Mesenchymal stem cell (in vitro differentiated cells and primary cell): ENCODE data around the gene SMARCA4.
"Not testable (repeated sequence)": the region's sequence is repeated elsewhere in the genome, so short reads cannot be mapped to it uniquely, and the experiment has no call there.

Source experiments
- DNase-seq: peaks from one replicate; pipeline ENCODE4 v3.0.0-alpha.2; 2013
- H2AFZ ChIP-seq: one replicate; pipeline ENCODE4 v1.6.1; 2013; ENCODE audit warnings: low read depth, mild to moderate bottlenecking, control low read depth, inconsistent platforms, low read length, moderate library complexity
- H2AK5ac ChIP-seq: 2 replicates; pipeline ENCODE4 v1.6.1; 2013; ENCODE audit warnings: low read length, moderate library complexity, mild to moderate bottlenecking, inconsistent platforms; ENCODE audit not compliant: severe bottlenecking
- H2BK120ac ChIP-seq: one replicate; pipeline ENCODE4 v1.6.1; 2013; ENCODE audit warnings: low read depth, mild to moderate bottlenecking, inconsistent platforms, low read length, moderate library complexity
- H2BK12ac ChIP-seq, 2 experiments: one replicate each; pipeline ENCODE4 v1.6.1; 2013; ENCODE audit warnings: inconsistent platforms in 2 of 2, low read length in 2 of 2, mild to moderate bottlenecking in 2 of 2, moderate library complexity in 2 of 2, control low read depth in 1 of 2
- H2BK15ac ChIP-seq: one replicate; pipeline ENCODE4 v1.6.1; 2013; ENCODE audit warnings: mild to moderate bottlenecking, low read depth, inconsistent platforms; ENCODE audit not compliant: poor library complexity, severe bottlenecking
- H2BK5ac ChIP-seq: 2 replicates; pipeline ENCODE4 v1.6.1; 2013; ENCODE audit warnings: low read depth, mild to moderate bottlenecking, low read length, control low read depth, inconsistent platforms; ENCODE audit not compliant: poor library complexity, severe bottlenecking
- H3K14ac ChIP-seq, 2 experiments: one replicate each; pipeline ENCODE4 v1.6.1; 2013; ENCODE audit warnings: inconsistent platforms in 2 of 2, low read length in 2 of 2, control low read depth in 1 of 2, mild to moderate bottlenecking in 1 of 2, moderate library complexity in 1 of 2
- H3K18ac ChIP-seq, 2 experiments: one replicate each; pipeline ENCODE4 v1.6.1; 2013; ENCODE audit warnings: inconsistent platforms in 2 of 2, low read length in 2 of 2, control low read depth in 1 of 2, low read depth in 1 of 2, mild to moderate bottlenecking in 1 of 2
- H3K23ac ChIP-seq, 2 experiments: one replicate each; pipeline ENCODE4 v1.6.1; 2013; ENCODE audit warnings: inconsistent platforms in 2 of 2, low read length in 2 of 2, mild to moderate bottlenecking in 2 of 2, moderate library complexity in 2 of 2, control low read depth in 1 of 2
- H3K27ac ChIP-seq: 2 replicates; pipeline ENCODE4 v1.5.1; 2013; ENCODE audit warnings: mild to moderate bottlenecking, moderate library complexity, low read length, control low read depth, inconsistent platforms; ENCODE audit not compliant: poor library complexity, severe bottlenecking
- H3K27me3 ChIP-seq, 2 experiments: 2 replicates each; pipeline versions ENCODE4 v1.6.1 to v1.7.0; 2013; ENCODE audit warnings: low read length in 2 of 2, mild to moderate bottlenecking in 2 of 2, moderate library complexity in 2 of 2, control low read depth in 1 of 2, inconsistent platforms in 1 of 2; ENCODE audit not compliant: control insufficient read depth in 1 of 2, insufficient read depth in 1 of 2
- H3K36me3 ChIP-seq, 2 experiments: 2 replicates each; pipeline versions ENCODE4 v1.6.1 to v1.7.0; 2013; ENCODE audit warnings: low read length in 2 of 2, control low read depth in 1 of 2, inconsistent platforms in 1 of 2, low read depth in 1 of 2, mild to moderate bottlenecking in 1 of 2; ENCODE audit not compliant: insufficient read depth in 2 of 2, control insufficient read depth in 1 of 2
- H3K4ac ChIP-seq, 2 experiments: one replicate each; pipeline ENCODE4 v1.6.1; 2013; ENCODE audit warnings: inconsistent platforms in 2 of 2, low read length in 2 of 2, mild to moderate bottlenecking in 2 of 2, moderate library complexity in 2 of 2, control low read depth in 1 of 2, low read depth in 1 of 2
- H3K4me1 ChIP-seq: 2 replicates; pipeline ENCODE4 v1.6.1; 2013; ENCODE audit warnings: low read depth, low read length, control low read depth; ENCODE audit not compliant: control insufficient read depth, insufficient read depth
- H3K4me2 ChIP-seq: 2 replicates; pipeline ENCODE4 v1.6.1; 2013; ENCODE audit warnings: low read length, mild to moderate bottlenecking, inconsistent platforms; ENCODE audit not compliant: poor library complexity, severe bottlenecking
- H3K4me3 ChIP-seq, 2 experiments: 2 replicates each; pipeline versions ENCODE4 v1.5.1 to v1.7.0; 2013; ENCODE audit warnings: low read length in 2 of 2, mild to moderate bottlenecking in 2 of 2, control low read depth in 1 of 2, low read depth in 1 of 2; ENCODE audit not compliant: insufficient read depth in 1 of 2
- H3K79me1 ChIP-seq: replicated peaks from 2 replicates; pipeline ENCODE4 v1.6.1; 2013; ENCODE audit warnings: mild to moderate bottlenecking, control low read depth, low read length, inconsistent platforms; ENCODE audit not compliant: poor library complexity, severe bottlenecking
- H3K9ac ChIP-seq: 2 replicates; pipeline ENCODE4 v1.7.0; 2013; ENCODE audit warnings: mild to moderate bottlenecking, low read length, moderate library complexity
- H3K9me3 ChIP-seq: 2 replicates; pipeline ENCODE4 v1.7.0; 2013; ENCODE audit warnings: mild to moderate bottlenecking, low read length; ENCODE audit not compliant: control insufficient read depth
- H4K8ac ChIP-seq: one replicate; pipeline ENCODE4 v1.6.1; 2013; ENCODE audit warnings: inconsistent platforms, mild to moderate bottlenecking, low read length, moderate library complexity
- H4K91ac ChIP-seq: one replicate; pipeline ENCODE4 v1.6.1; 2013; ENCODE audit warnings: mild to moderate bottlenecking, low read length, inconsistent platforms
- whole genome bisulfite sequencing: methylation state at CpG from one replicate; pipeline ENCODE4 v1.1.7; 2013; ENCODE audit warnings: mixed read lengths; 5-methylcytosine and 5-hydroxymethylcytosine counted together

The SMARCA4 gene

GRCh38 chr19:10935371-10936059 lies 25.3 kb upstream of the SMARCA4 start:
- Histone ChIP-seq H3K4me3 (no peak overlapping the region), H3K14ac (no peak overlapping the region), H3K4ac (no peak overlapping the region), H3K27me3 (no peaks in the 10 kb centered on the region), H4K91ac (no peak overlapping the region), H3K9ac (no peak overlapping the region), H3K4me2 (no peak overlapping the region), H2AK5ac (no peak overlapping the region), H3K18ac (no peak overlapping the region), H3K9me3 (no peaks in the 10 kb centered on the region), H4K8ac (peak overlapping the region; percentile 36), H2BK15ac (no peak overlapping the region), H2BK120ac (no peak overlapping the region), H3K4me1 (peaks cover 6% of the 10 kb centered on the region), H2BK5ac (no peak overlapping the region), H3K27ac (no peak overlapping the region), H3K79me1 (peaks cover 12% of the 10 kb centered on the region), H3K36me3 (peaks cover 10% of the 10 kb centered on the region in 2 experiments), H3K23ac (no peak overlapping the region), H2BK12ac (no peak overlapping the region), H2AFZ (no peak overlapping the region)
- DNase-seq = no peak
- WGBS = 91% methylated on average over 9 of the region's 9 CpGs

- Histone ChIP-seq H4K8ac (peak overlapping the region; percentile 54), H3K27me3 (no peaks in the 10 kb centered on the region), H4K91ac (no peak overlapping the region), H3K4me3 (no peak overlapping the region), H3K4me1 (peaks cover 4% of the 10 kb centered on the region), H3K4me2 (peak overlapping the region; percentile 78), H3K14ac (no peak overlapping the region), H3K18ac (no peak overlapping the region), H2BK12ac (no peak overlapping the region), H3K27ac (no peak overlapping the region), H3K23ac (no peak overlapping the region), H3K36me3 (peaks cover 6 to 10% of the 10 kb centered on the region in 2 experiments), H3K4ac (no peak overlapping the region), H2AK5ac (no peak overlapping the region), H3K9me3 (no peaks in the 10 kb centered on the region), H3K79me1 (peaks cover 11% of the 10 kb centered on the region), H2BK15ac (no peak overlapping the region), H2BK120ac (no peak overlapping the region), H2BK5ac (no peak overlapping the region), H2AFZ (no peak overlapping the region), H3K9ac (no peak overlapping the region)
- peak; percentile 85 for DNase-seq
- WGBS = 1% methylated on average over 7 of the region's 11 CpGs
Observed at GRCh38 chr19:10936661-10937084, 24.2 kb upstream of the SMARCA4 start.

- H3K9ac ChIP-seq, H4K91ac ChIP-seq, H2AFZ ChIP-seq, H2BK15ac ChIP-seq, H3K36me3 ChIP-seq, H3K9me3 ChIP-seq, H2BK5ac ChIP-seq, H3K4me3 ChIP-seq, H3K27ac ChIP-seq, H2AK5ac ChIP-seq, H2BK12ac ChIP-seq, H3K23ac ChIP-seq, H3K14ac ChIP-seq, H3K18ac ChIP-seq, H3K4me2 ChIP-seq, H3K27me3 ChIP-seq, H3K79me1 ChIP-seq, H2BK120ac ChIP-seq, H3K4me1 ChIP-seq, DNase-seq, H4K8ac ChIP-seq, H3K4ac ChIP-seq: not testable (repeated sequence)
- WGBS = 87% methylated on average over 13 of the region's 14 CpGs
Observed at GRCh38 chr19:10941649-10942048, 19.2 kb upstream of the SMARCA4 start.

GRCh38 chr19:10943412-10943811 lies 17.4 kb upstream of the SMARCA4 start:
- H3K14ac ChIP-seq, H2AK5ac ChIP-seq, DNase-seq, H2BK15ac ChIP-seq, H3K23ac ChIP-seq, H4K8ac ChIP-seq, H2BK120ac ChIP-seq, H3K4me2 ChIP-seq, H3K36me3 ChIP-seq, H3K4me3 ChIP-seq, H4K91ac ChIP-seq, H3K79me1 ChIP-seq, H2BK5ac ChIP-seq, H2AFZ ChIP-seq, H3K4ac ChIP-seq, H3K27ac ChIP-seq, H3K27me3 ChIP-seq, H3K18ac ChIP-seq, H2BK12ac ChIP-seq, H3K9me3 ChIP-seq: not testable (repeated sequence)
- 68% methylated on average over 4 of the region's 4 CpGs for WGBS
- Histone ChIP-seq H3K4me1 (peaks cover 12% of the 10 kb centered on the region), H3K9ac (peak overlapping the region; percentile 52)
